GM18867 (cell line): ENCODE measurements around the gene MMP24OS.
"Not testable (repeated sequence)": the region's sequence is repeated elsewhere in the genome, so short reads cannot be mapped to it uniquely, and the experiment has no call there.

Experiments
- ATAC-seq: cut with Tn5 transposase; IDR thresholded peaks from one replicate; pipeline ENCODE4 v1.9.1; 2021; ENCODE audit warnings: mild to moderate bottlenecking, moderate library complexity; ENCODE audit not compliant: unreplicated experiment

MMP24OS gene

DNA sequence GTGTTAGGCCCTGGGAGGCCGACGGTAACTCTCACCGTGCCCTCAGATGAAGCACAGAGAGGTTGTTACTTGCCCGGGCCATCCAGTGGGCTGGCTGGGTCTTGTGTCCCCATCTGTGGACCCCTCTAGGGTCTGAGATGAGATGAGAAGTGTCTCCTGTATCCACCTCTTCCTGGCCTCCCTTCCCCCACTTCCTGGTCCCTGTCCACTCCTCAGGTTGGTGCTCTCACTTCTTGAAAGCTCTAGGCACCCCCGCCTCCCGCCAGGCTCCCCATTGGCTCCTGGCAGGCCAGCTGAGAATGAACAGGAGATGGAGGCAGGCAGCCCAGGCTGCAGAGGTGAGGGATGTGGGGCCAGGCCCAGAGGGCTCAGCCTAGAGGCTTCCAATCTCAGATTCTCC lies 1.5 kb downstream of the MMP24OS start:
- ATAC-seq: no peak

DNA sequence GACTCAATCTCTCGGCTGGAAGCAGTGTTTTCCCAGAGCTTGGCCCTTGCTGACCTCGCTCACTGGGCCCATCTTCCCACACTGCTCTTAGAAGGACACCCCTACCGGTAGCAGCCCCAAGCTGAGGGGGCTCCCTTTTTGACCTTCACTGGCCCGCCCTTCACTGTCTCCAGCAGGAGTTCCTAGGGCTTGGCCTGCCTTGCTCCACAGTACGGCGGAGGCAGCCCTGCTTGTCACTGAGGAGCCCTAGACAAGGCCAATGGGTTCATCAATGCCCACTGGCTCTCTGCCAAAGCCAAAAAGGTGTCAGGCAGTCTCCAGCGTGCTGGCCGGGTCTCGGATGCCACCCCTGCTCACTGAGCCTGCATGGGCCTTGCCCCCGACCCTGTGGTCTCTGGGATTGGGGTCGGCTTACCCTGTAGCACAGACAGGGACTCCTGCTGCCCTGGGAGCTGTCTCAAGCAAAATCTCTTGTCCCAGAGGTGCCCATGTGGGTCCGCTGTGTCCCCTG lies 2.1 kb downstream of the MMP24OS start:
- ATAC-seq: no peak

DNA sequence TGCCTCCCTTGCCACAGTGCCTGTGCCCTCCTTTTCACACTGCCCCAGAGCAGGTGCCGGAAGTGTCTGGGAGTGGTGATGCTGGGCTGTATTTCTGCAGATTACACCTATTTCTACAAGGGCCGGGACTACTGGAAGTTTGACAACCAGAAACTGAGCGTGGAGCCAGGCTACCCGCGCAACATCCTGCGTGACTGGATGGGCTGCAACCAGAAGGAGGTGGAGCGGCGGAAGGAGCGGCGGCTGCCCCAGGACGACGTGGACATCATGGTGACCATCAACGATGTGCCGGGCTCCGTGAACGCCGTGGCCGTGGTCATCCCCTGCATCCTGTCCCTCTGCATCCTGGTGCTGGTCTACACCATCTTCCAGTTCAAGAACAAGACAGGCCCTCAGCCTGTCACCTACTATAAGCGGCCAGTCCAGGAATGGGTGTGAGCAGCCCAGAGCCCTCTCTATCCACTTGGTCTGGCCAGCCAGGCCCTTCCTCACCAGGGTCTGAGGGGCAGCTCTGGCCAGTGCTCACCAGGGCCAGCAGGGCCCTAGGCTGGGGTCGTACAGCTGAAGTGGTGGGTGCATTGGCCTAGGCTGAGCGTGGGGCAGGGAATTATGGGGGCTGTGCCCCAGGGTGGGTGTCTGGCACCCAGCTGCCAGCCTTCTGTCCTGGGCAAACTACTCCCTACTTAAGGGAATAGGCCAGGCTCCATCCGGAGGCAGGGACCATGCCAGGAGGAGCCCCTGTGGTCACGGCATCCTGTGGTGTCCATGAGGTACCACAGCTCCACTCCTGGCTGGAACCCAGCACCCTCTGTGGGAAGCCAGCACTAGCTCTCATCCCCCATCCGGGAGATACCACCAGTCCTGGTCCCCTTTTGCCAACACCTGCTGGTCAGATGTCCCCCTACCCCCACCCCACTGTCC lies 3.5 kb downstream of the MMP24OS start:
- ATAC-seq: no peak

DNA sequence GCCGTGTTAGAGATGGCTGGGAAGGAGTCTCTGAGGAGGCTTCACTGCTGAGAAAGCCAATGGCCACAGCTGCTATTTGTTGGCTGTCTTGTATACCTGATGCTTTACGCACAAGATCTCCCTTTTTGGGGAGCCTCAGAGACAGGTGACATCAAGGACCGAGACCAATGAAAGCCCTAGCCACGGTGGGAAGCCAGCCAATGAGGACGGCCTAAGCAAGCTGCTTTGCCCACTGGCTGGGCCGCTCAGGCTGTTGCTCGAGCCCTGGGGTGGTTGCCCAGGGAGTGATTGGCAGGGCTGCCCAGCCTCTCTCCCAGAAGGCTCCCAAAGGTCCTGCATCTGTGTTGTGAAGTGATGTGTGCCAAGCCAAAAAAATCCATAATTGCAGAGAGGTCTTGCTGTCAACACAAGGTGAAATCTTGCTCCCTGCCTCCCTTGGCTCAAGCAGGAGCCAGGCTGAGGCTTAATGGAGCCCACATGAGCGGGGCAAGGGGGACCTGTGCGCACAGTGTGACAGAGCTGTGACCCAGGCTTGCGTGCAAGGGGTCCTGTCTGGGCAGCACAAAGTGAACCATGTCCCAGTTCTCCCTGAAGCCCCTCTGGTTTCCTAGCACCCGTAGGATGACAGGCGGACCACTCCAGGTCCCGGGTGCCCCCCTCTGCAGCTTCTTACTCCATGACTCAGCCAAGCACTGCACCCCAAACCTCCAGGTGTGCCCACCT lies 4.3 kb downstream of the MMP24OS start:
- no peak for ATAC-seq

DNA sequence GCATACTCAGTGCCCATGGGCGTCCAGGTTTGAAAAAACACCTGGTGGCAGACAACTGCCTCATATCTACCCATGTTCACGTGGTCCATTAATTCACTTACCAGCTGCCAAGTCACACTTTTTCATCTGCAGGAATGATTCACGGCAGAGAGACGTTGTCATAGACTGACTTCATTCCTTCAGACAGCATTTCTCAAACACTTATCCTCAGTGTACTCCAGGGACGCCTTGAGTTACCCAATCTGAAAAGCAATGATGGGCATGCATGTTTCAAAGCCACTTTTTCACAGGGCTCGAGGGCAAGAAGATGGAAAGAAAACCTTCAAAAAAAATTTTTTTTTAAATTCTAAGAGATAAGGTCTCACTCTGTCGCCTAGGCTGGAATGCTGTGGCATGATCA lies 6.0 kb downstream of the MMP24OS start:
- no peak for ATAC-seq

DNA sequence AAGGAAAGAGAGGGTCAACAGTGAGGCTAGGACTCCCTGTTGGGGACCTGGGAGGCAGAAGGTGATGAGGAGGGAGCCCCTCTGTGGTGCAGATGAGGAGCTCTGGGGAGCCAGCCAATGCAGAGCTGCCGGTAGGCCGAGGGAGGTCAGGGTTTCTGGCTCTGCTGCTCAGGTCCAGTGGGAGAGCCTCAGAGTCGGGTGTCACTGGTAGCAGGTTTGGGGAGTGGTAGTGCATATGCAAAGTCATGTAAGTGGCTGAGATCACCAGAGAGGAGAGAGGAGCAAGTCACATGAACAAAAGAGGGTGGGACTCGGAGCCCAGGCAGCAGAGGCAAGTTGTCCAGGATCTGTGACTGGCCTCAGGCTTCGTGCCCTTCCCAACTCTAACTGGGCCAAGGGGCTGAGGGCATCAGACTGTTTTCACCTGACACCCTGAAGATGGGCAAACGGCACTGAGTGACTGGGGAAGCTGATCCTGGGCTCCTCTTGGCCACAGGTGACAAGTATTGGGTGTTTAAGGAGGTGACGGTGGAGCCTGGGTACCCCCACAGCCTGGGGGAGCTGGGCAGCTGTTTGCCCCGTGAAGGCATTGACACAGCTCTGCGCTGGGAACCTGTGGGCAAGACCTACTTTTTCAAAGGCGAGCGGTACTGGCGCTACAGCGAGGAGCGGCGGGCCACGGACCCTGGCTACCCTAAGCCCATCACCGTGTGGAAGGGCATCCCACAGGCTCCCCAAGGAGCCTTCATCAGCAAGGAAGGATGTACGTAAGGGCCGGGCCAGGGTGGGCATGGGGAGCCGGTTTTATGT lies 6.6 kb downstream of the MMP24OS start:
- no peak for ATAC-seq

DNA sequence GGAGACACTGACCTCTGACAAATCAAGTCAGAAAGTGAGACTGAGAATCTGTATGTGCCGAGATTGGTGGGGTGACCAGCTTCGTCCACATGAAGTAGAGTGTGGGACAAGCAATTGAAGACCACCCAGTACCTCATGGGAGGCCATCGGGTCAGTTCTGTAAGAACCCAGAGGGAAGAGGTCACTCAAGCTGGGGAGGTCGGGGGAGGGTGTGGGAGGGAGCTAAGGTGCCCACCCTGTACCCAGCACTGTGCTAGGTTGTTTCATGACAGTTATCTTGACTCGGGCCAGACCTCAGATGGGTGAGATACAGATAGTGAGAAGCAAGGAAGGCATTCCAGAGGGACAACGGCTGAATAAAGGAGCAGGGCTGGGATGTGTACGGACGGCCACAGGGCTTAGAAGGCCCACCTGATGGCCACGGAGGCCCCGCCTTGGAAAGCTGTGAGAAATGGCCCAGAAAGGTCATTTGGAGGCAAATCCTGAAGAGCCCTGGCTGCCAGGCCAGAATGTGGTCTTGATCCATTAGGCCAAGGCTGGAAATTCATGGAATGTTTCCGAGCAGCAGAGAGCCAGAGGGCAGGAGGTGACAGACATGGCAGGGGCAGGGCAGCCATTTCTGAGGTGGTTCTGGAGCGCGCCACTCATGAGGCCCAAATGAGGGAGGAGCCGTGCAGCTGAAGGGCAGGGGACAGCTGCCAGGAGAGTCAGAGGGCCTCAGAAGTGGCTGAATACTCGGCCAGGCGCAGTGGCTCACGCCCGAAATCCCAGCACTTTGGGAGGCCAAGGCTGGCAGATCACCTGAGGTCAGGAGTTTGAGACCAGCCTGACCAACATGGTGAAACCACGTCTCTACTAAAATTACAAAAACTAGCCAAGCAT lies 7.7 kb downstream of the MMP24OS start:
- ATAC-seq: no peak

DNA sequence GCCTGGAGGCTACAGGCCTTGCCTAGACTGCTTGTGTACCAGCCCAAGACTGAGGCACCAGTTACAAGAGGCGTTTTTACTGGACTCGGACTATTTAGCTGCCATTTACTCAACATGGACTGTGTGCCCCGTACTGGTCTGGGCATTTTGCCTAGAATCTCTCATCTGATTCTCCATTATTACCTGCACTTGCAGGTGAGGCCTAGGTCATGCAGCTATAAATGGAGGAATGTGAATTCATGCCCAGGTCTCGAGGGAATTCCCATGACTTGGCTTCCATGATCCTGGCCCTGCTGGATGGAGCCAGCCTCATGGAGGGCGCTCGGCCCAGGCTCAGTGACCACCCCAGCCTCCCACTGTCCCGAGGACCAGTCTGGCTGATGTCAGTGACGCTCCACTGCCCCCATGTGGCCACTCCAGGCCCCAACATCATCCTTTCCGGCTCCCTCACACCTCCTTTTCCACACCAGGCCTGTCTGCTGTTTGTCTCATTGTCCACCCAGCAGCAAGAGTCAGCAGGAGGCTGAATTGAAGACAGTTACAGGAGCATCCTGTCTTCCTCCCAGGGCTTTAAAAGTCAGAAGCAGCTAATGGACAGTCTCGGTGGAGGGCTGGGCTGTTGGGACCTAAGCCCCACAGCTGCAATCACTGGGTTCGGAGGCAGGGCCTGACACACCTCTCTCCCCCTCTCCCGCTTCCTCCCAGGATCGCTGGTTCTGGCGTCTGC lies 8.7 kb downstream of the MMP24OS start:
- ATAC-seq: no peak

DNA sequence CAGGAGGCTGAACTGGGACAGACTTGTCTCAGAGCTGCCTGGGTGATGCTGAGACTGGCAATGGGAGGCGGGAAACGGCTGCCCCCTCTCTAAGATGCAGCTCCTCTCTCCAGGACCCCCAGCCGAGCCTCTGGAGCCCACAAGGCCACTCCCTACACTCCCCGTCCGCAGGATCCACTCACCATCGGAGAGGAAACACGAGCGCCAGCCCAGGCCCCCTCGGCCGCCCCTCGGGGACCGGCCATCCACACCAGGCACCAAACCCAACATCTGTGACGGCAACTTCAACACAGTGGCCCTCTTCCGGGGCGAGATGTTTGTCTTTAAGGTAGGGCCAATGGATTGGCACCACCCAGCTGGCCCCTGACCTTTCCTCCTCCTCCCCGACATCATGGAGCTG lies 10.8 kb downstream of the MMP24OS start:
- no peak for ATAC-seq

DNA sequence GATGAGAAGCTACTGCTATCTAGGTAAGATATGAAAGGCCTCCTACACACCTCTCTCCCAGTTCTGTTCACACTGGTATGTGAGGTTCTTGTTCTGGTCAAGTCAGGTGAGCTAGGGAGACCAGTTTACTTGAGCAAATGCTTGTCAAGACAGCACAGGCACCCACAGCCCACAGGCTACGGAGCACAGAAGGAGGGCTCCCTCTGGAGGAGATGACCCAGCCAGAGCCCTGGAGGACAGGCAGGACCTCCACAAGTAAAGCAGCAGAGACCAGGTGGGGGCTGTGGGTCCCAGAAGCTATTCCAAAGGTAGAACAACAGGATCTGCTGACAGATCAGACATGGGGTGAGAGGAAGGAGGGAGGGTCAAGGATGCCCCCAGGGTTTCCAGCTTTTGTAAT lies 13.2 kb downstream of the MMP24OS start:
- no peak for ATAC-seq

DNA sequence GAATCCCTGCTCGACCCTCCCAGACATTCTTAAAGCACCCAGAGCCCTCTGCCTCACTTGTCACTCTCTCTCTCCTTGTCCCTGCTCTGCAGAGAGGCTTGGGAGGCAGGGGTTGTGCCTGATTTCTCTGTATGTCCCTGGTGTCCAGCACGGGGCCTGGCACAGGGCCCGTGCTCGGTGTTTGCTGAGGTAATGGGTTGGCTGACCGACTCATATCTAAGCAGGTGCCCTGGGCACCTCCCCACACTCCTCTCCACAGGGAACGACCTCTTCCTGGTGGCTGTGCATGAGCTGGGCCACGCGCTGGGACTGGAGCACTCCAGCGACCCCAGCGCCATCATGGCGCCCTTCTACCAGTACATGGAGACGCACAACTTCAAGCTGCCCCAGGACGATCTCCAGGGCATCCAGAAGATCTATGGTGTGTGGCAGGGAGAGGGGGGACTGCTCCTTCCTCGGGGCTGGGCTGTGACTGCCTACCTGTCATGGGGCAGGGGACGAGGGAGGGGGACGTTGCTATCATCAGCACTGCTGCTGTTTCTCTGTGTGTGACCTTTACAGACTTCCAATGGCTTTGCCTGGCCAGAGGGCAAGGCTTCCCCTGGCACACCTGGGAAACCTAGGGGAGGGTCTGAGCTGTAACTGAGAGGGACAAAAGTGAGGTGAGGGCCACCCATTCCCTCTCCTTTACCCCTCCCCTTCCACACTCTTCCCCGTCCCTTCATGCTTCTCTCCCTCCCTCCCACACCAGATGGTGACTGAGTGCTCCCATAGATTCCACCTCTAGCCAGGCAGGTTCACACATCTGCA lies 14.2 kb downstream of the MMP24OS start:
- ATAC-seq: no peak

DNA sequence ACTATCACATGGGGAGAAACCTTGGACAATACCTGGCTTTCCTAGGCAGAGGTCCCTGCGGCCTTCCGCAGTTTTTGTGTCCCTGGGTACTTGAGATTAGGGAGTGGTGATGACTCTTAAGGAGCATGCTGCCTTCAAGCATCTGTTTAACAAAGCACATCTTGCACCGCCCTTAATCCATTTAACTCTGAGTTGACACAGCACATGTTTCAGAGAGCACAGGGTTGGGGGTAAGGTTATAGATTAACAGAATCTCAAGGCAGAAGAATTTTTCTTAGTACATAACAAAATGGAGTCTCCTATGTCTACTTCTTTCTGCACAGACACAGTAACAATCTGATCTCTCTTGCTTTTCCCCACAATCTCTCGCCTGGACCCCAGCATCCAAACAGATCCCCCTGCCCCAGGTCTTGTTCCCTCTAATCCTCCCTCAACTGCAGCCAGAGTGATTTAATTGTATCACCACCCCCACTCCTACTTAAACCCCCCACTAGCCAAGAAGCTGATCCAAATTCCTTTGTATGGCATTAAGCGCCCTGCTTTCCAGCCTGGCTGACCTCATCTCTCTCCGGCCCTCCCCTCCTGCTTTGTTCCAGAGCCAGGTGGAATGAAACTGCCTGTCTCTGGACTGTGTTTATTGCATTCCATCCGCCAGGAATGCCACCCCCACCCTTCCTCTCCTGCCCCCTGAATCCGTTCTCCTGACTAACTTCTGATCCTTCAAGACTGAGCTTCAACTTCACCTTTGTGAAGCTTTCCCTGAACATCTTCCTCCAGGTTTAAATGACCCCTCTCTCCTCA lies 15.0 kb downstream of the MMP24OS start:
- ATAC-seq: not testable (repeated sequence)

DNA sequence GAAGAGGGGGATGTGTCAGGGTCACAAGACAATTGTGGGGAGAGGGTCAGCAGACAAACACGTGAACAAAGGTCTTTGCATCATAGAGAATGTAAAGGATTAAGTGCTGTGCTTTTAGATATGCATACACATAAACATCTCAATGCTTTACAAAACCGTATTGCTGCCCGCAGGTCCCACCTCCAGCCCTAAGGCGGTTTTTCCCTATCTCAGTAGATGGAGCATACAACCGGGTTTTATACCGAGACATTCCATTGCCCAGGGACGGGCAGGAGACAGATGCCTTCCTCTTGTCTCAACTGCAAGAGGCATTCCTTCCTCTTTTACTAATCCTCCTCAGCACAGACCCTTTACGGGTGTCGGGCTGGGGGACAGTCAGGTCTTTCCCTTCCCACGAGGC lies 15.6 kb downstream of the MMP24OS start:
- not testable (repeated sequence) for ATAC-seq

DNA sequence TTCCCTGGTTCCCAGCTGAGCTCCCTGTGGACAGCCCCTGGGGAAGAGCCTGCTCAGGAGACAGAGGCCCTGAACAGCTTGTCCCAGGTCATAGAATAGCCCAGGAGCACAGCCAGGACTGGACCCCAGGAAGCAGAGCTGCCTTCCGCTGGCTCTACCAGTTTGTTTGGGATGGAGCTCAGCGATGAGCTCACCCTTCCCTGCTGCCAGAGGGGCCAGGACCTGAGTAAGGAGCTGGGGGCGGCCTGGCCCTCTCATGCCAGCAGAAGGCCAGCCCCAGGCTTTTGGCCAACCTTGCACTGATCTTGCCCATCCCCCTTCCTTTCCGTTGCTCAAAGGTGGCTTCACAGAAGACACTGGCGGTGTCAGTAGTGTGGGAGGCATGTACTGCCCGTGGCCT lies 17.5 kb downstream of the MMP24OS start:
- no peak for ATAC-seq

DNA sequence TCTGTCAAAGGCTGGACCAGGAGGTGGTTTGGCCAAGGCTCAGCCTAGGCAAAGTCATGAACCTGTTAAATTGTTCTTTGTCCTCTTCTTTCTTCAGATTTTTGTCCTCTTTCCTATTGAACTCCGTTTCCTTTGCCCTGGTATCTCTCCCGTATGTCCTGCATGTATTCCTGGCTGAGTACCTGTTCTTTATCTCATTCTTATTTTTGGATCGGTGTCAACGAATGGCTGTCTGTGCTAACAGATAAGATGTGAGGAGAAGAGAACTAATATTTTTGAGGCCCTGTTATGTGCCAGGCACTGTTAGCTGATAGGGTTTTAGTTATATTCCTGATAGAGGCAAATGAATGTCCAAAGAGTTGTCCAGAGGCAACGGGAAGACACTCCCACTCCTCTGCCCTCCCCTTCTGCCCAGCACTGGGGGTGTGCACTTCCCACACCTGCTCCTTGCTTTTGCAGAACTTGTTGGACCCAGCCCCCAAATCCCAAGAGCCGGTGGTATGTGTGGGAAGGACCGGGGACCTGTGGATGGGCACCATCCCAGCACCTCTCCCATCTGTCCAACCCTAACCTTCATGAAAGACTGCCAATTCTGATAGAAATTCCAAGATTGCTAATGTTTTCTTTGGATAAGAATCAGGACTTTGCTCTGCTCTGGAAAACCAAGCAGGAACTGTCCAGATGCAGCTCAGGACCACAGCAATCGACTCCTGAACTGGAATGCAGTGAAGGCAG lies 20.6 kb downstream of the MMP24OS start:
- no peak for ATAC-seq

DNA sequence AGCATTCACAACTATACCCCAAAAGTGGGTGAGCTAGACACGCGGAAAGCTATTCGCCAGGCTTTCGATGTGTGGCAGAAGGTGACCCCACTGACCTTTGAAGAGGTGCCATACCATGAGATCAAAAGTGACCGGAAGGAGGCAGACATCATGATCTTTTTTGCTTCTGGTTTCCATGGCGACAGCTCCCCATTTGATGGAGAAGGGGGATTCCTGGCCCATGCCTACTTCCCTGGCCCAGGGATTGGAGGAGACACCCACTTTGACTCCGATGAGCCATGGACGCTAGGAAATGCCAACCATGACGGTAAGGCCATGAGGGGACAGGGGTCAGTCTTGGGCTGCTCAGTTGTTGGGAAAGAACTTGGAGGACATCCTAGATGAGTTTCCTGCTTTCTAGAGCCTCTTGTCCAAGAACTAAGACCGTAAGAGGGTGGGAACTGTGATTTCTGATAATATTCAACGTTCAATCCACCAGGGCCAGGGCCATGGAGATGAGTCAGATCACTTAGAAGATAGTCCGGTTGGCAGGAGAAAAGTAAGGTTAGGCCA lies 23.4 kb downstream of the MMP24OS start:
- no peak for ATAC-seq

DNA sequence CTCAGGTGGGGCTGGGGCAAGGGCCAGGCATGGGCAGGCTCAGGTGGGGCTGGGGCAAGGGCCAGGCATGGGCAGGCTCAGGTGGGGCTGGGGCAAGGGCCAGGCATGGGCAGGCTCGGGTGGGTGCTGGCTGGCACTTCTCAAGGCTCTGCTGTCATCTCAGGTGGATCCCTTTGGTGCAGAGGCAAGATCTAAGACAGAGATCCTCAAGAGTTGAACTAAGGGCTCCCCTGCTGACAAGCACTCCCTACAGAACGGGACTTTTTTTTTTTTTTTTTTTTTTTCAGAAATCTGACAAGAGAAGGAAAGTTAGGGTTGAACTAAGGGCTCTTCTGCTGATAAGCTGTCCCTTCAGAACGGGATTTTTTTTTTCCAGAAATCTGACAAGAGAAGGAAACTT lies 24.9 kb downstream of the MMP24OS start:
- ATAC-seq: no peak
